H1 (cell line): ENCODE data around the gene SLC38A2. TPM values are rescaled to one million over a fixed set of nuclear protein-coding genes. Genes with fewer than 3 reads are reported as not detected.

Experiments
- HDAC2 ChIP-seq, 2 experiments: fragments of 300-600 bp in 1 of 2; sonication (generic) in 1 of 2; IDR thresholded peaks; 2 replicates each; pipeline ENCODE4 v1.6.1; 2011 to 2012; ENCODE audit warnings: low read depth in 2 of 2, low read length in 2 of 2, mild to moderate bottlenecking in 2 of 2, moderate library complexity in 2 of 2, borderline replicate concordance in 1 of 2, inconsistent platforms in 1 of 2
- polyA plus RNA-seq, 7 experiments: library from polyadenylated mRNA; depleted of rRNA in 3 of 7; stranded (reverse) in 5 of 7; unstranded in 2 of 7; fragments of >200 nt in 5 of 7; fragments of 200-250 nt in 2 of 7; gene quantifications; 1 replicate in 5 of 7; 2 replicates in 1 of 7; 4 replicates in 1 of 7; pipeline versions ENCODE4 v1.2.1 to v1.2.3, GENCODE V29; 2011 to 2013; ENCODE audit warnings: missing spikeins in 2 of 7, mixed read lengths in 2 of 7
- total RNA-seq: library from RNA; stranded (reverse); fragmentation: NEBNext Ultra II Directional; extraction: Animal tissue kit (Norgen Biotek cat#: 25700); gene quantifications from 2 replicates; pipeline ENCODE4 v1.2.1, GENCODE V29; 2021

Gene SLC38A2
- total and polyA plus RNA-seq, 2 of the 8 experiments (the other 6 are each of a cell fraction or from before 2014, with no cell fraction given) = 163 to 684 TPM

DNA sequence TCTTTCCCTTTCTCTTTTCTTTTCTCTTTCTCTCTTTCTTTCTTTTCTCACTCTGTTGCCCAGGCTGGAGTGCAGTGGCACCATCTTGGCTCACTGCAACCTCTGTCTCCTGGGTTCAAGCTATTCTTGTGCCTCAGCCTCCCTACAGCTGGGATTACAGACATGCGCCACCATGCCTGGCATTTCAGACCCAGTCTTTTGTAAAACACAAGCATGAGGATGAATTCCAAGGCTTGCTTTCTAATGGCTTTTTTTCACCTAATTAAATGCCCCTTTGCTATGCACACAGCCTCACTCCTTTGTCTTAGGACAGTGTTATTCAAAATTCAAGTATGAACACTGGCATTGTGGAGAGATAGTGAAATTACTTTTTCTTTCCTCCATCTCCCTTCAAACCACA is 6.0 kb upstream of the SLC38A2 start (continued):
- TF ChIP-seq HDAC2 (IDR thresholded peaks at IDR 0.05; ENCODE audit: borderline replicate concordance in 1 of 2, low read depth in 2 of 2, low read length in 2 of 2) = no peak
- TF ChIP-seq, all 59 proteins: peak for 0
